WTC11 (cell line): ENCODE results near the gene IRS2. TPM values are rescaled to one million over a fixed set of nuclear protein-coding genes. Genes with fewer than 3 reads are reported as not detected.

Experiments used
- ATAC-seq: fragments of 200-7000 bp; cut with Tn5 transposase; 2 replicates; pipeline ENCODE4 v1.10.0; 2021; ENCODE audit warnings: mild to moderate bottlenecking, moderate library complexity
- CTCF ChIA-PET: fragments of 300-600 bp; sonication (Branson Sonifier 250); formaldehyde crosslinking; loops from one replicate; lab custom pipeline; 2021; ENCODE audit warnings: antibody characterized with exemption; lab: Charles Lee
- POLR2A ChIA-PET: fragments of 350-600 bp; sonication (Branson Sonifier 250); formaldehyde crosslinking; loops from one replicate; lab custom pipeline; 2021; ENCODE audit warnings: antibody characterized with exemption; lab: Charles Lee
- DNase-seq: peaks from one replicate; pipeline ENCODE4 v3.0.0; 2021; ENCODE audit warnings: low spot score
- H3K27ac Mint-ChIP-seq: 2 replicates; pipeline ENCODE4 v1.8.0; 2021; ENCODE audit warnings: mixed read lengths
- H3K27me3 Mint-ChIP-seq: 2 replicates; pipeline ENCODE4 v1.8.0; 2021; ENCODE audit warnings: low read depth, mild to moderate bottlenecking, moderate library complexity, mixed read lengths
- H3K36me3 Mint-ChIP-seq: 2 replicates; pipeline ENCODE4 v1.8.0; 2021; ENCODE audit warnings: mixed read lengths
- H3K4me1 Mint-ChIP-seq: 2 replicates; pipeline ENCODE4 v1.8.0; 2022; ENCODE audit warnings: mixed read lengths
- H3K4me3 Mint-ChIP-seq: 2 replicates; pipeline ENCODE4 v1.8.0; 2021; ENCODE audit warnings: mild to moderate bottlenecking, moderate library complexity, mixed read lengths
- H3K9me3 Mint-ChIP-seq: 2 replicates; pipeline ENCODE4 v1.8.0; 2021; ENCODE audit warnings: mixed read lengths
- CREB1 ChIP-seq: sonication (generic); formaldehyde crosslinking; IDR thresholded peaks from 2 replicates; pipeline ENCODE4 v1.8.0; 2023; ENCODE audit warnings: mild to moderate bottlenecking, missing genetic modification reagents
- ERG ChIP-seq: fragments of 250-450 bp; sonication (Bioruptor Pico); IDR thresholded peaks from 2 replicates; pipeline ENCODE4 v1.8.0; 2021; ENCODE audit warnings: mild to moderate bottlenecking
- FOXP4 ChIP-seq: sonication (generic); formaldehyde crosslinking; IDR thresholded peaks from 2 replicates; pipeline ENCODE4 v1.8.0; 2022; ENCODE audit warnings: mild to moderate bottlenecking, missing genetic modification reagents
- GABPB1 ChIP-seq: sonication (generic); formaldehyde crosslinking; IDR thresholded peaks from 2 replicates; pipeline ENCODE4 v1.8.1; 2023; ENCODE audit warnings: mild to moderate bottlenecking, missing genetic modification reagents
- GTF2I ChIP-seq: fragments of 250-450 bp; sonication (Bioruptor Pico); conservative IDR thresholded peaks from 2 replicates; pipeline ENCODE4 v1.4.0; 2021; ENCODE audit warnings: mild to moderate bottlenecking
- KAT7 ChIP-seq: sonication (generic); formaldehyde crosslinking; IDR thresholded peaks from 2 replicates; pipeline ENCODE4 v1.8.1; 2023; ENCODE audit warnings: missing genetic modification reagents, mild to moderate bottlenecking, borderline replicate concordance
- MLX ChIP-seq: sonication (generic); formaldehyde crosslinking; IDR thresholded peaks from 2 replicates; pipeline ENCODE4 v1.8.1; 2023; ENCODE audit warnings: mild to moderate bottlenecking, missing genetic modification reagents, moderate library complexity
- NFATC4 ChIP-seq: fragments of 250-450 bp; sonication (Bioruptor Pico); IDR thresholded peaks from 2 replicates; pipeline ENCODE4 v1.9.0; 2021; ENCODE audit warnings: mild to moderate bottlenecking
- NR1H2 ChIP-seq: sonication (generic); formaldehyde crosslinking; IDR thresholded peaks from 2 replicates; pipeline ENCODE4 v1.9.0; 2021; ENCODE audit warnings: mild to moderate bottlenecking, moderate library complexity, missing genetic modification reagents
- RELA ChIP-seq: sonication (generic); formaldehyde crosslinking; IDR thresholded peaks from 2 replicates; pipeline ENCODE4 v1.8.1; 2022; ENCODE audit warnings: missing genetic modification reagents, mild to moderate bottlenecking, borderline replicate concordance
- RORB ChIP-seq: fragments of 250-450 bp; sonication (Bioruptor Pico); IDR thresholded peaks from 2 replicates; pipeline ENCODE4 v1.9.0; 2021; ENCODE audit warnings: mild to moderate bottlenecking
- SMAD4 ChIP-seq: sonication (generic); formaldehyde crosslinking; IDR thresholded peaks from 2 replicates; pipeline ENCODE4 v1.8.0; 2022; ENCODE audit warnings: mild to moderate bottlenecking, missing genetic modification reagents
- SOX15 ChIP-seq: fragments of 250-450 bp; sonication (Bioruptor Pico); IDR thresholded peaks from 2 replicates; pipeline ENCODE4 v1.9.0; 2021; ENCODE audit warnings: mild to moderate bottlenecking
- TCF7 ChIP-seq: sonication (generic); formaldehyde crosslinking; IDR thresholded peaks from 2 replicates; pipeline ENCODE4 v1.8.0; 2022; ENCODE audit warnings: mild to moderate bottlenecking, low read depth, missing genetic modification reagents, moderate library complexity
- TP53 ChIP-seq: sonication (generic); formaldehyde crosslinking; IDR thresholded peaks from 2 replicates; pipeline ENCODE4 v1.8.1; 2023; ENCODE audit warnings: mild to moderate bottlenecking, missing genetic modification reagents
- USF1 ChIP-seq: sonication (generic); formaldehyde crosslinking; IDR thresholded peaks from 2 replicates; pipeline ENCODE4 v1.8.0; 2022; ENCODE audit warnings: mild to moderate bottlenecking, missing genetic modification reagents
- ZNF263 ChIP-seq: sonication (generic); formaldehyde crosslinking; IDR thresholded peaks from 2 replicates; pipeline ENCODE4 v1.8.1; 2022; ENCODE audit warnings: low read depth, mild to moderate bottlenecking, moderate library complexity, missing genetic modification reagents
- ZNF317 ChIP-seq: sonication (generic); formaldehyde crosslinking; IDR thresholded peaks from 2 replicates; pipeline ENCODE4 v1.8.1; 2023; ENCODE audit warnings: low read depth, mild to moderate bottlenecking, moderate library complexity, missing genetic modification reagents, borderline replicate concordance
- ZNF512 ChIP-seq: sonication (generic); formaldehyde crosslinking; IDR thresholded peaks from 2 replicates; pipeline ENCODE4 v1.8.1; 2022; ENCODE audit warnings: missing genetic modification reagents, borderline replicate concordance
- total RNA-seq: library from RNA; stranded (reverse); gene quantifications from 3 replicates; pipeline ENCODE4 v1.2.3, GENCODE V29; 2021

Gene IRS2
- total RNA-seq, 1 experiment from 2014 or later, result 20.5 TPM

- no peak for TF ChIP-seq ERG (CRISPR knock-in tag)
- no peak for TF ChIP-seq MLX (CRISPR knock-in tag)
- no peak for TF ChIP-seq SMAD4 (CRISPR knock-in tag)
- TF ChIP-seq RELA (CRISPR knock-in tag), result no peak
- no peak for TF ChIP-seq KAT7 (CRISPR knock-in tag)
- no peak for TF ChIP-seq ZNF263 (CRISPR knock-in tag)
- no peak for TF ChIP-seq SOX15
- TF ChIP-seq NFATC4 (CRISPR knock-in tag), result no peak
These were observed 22.3 kb downstream of the IRS2 start (continued) for GRCh38 chr13:109764045-109764444.

DNA sequence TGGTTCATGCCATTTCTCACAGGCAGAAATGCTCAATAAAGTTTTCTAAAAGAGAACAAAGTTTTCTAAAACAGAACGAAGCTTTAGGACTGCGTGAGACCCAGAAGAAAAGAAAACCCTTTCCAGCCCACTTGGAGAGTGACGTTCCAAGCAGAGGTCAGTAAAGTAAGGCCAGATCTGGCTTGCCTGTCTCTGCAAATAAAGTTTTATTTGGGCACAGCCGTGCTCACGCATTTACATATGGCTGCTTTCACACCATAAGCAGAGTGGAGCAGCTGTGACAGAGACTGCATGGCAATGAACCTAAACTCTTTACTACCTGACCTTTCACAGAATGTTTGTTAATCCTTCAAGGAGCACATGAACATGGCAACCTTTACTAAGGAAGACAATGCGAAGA, 23.6 kb downstream of the IRS2 start:
- H3K27me3 Mint-ChIP-seq, result no peaks in the 10 kb centered on the region
- TF ChIP-seq FOXP4, result no peak
- TF ChIP-seq TP53, result no peak
- TF ChIP-seq NR1H2 (CRISPR knock-in tag), result no peak
- no peak for TF ChIP-seq TCF7
- no peak for TF ChIP-seq ZNF317
- TF ChIP-seq USF1 (CRISPR knock-in tag), result no peak
- no peak for TF ChIP-seq GABPB1
- TF ChIP-seq ZNF512 (CRISPR knock-in tag), result no peak
- TF ChIP-seq CREB1 (CRISPR knock-in tag), result no peak
- TF ChIP-seq GTF2I (CRISPR knock-in tag), result no peak
- peaks cover 58% of the 10 kb centered on the region for H3K4me1 Mint-ChIP-seq
- ChIA-PET CTCF (no interaction called here), POLR2A (no interaction called here)
- no peaks in the 10 kb centered on the region for H3K9me3 Mint-ChIP-seq
- DNase-seq, result no peak
- no peak overlapping the region for H3K4me3 Mint-ChIP-seq
- no peak for ATAC-seq
- H3K36me3 Mint-ChIP-seq, result no peaks in the 10 kb centered on the region; the same call in 1 of the 2 replicates
- peak overlapping the region; percentile 3; the same call in 1 of the 2 replicates for H3K27ac Mint-ChIP-seq

DNA sequence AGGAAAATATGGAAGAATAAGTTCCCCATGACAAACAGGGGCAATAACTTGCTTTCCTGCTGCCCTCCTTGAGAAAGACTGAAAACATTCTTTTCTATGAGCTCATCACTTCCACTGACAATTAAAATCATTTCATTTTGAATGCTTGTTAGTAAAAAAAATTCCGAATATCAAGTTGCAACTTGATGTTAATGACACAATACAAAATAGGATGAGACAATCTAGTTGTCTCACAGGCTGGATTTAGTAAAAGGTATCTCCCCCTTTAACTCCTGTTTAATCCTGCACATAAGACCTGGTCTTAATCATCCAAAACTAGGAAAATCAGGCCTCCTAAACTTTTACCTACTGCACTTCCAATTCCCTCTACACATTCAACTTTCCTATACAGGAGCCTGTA, 24.7 kb downstream of the IRS2 start:
- ChIA-PET POLR2A (interaction anchor here (0.7 kb wide), 2 partner anchors 20 to 78 kb away, joined by 3 to 4 read pairs; no protein-coding TSS in a partner anchor), CTCF (no interaction called here)
- DNase-seq (no peak), ATAC-seq (no peak)
- H3K4me1 Mint-ChIP-seq, result peaks cover 58% of the 10 kb centered on the region
- no peak overlapping the region for H3K4me3 Mint-ChIP-seq
- H3K9me3 Mint-ChIP-seq, result no peaks in the 10 kb centered on the region
- H3K27ac Mint-ChIP-seq, result no peak overlapping the region
- H3K36me3 Mint-ChIP-seq, result peaks cover under 1% of the 10 kb centered on the region
- H3K27me3 Mint-ChIP-seq, result no peaks in the 10 kb centered on the region
- TF ChIP-seq RORB, result no peak
